ENCODE data around the gene PLEKHA5. TPM values are rescaled to one million over a fixed set of nuclear protein-coding genes. Genes with fewer than 3 reads are reported as not detected.
"Not testable (repeated sequence)": the region's sequence is repeated elsewhere in the genome, so short reads cannot be mapped to it uniquely, and the experiment has no call there.

PLEKHA5 gene
- total RNA-seq, 1 donor from 2014 or later = 30.2 TPM

GRCh38 chr12:19411234-19412204 lies 282.0 kb downstream of the PLEKHA5 start:
- H3K36me3 Mint-ChIP-seq (ENCODE audit: low read depth, unreplicated experiment) = no peaks in the 10 kb centered on the region

GRCh38 chr12:19412844-19413243 lies 283.3 kb downstream of the PLEKHA5 start:
- Mint-ChIP-seq H3K4me3 (ENCODE audit: unreplicated experiment) (no peak overlapping the region), H3K27me3 (ENCODE audit: unreplicated experiment) (peaks cover 1% of the 10 kb centered on the region), H3K27ac (ENCODE audit: unreplicated experiment) (no peak overlapping the region), H3K4me1 (ENCODE audit: unreplicated experiment) (peaks cover 23% of the 10 kb centered on the region), H3K9me3 (ENCODE audit: unreplicated experiment) (no peaks in the 10 kb centered on the region), H3K36me3 (ENCODE audit: low read depth, unreplicated experiment) (no peaks in the 10 kb centered on the region)
- TF ChIP-seq CTCF (IDR thresholded peaks at IDR 0.05; ENCODE audit: unreplicated experiment) = no peak
- DNase-seq (ENCODE audit: low spot score) = no peak

More at GRCh38 chr12:19411234-19412204, 282.0 kb downstream of the PLEKHA5 start:
- DNase-seq (ENCODE audit: low spot score) = no peak
- H3K4me1 Mint-ChIP-seq (ENCODE audit: unreplicated experiment) = peaks cover 23% of the 10 kb centered on the region
- no peaks in the 10 kb centered on the region for H3K9me3 Mint-ChIP-seq (ENCODE audit: unreplicated experiment)
- H3K27ac Mint-ChIP-seq (ENCODE audit: unreplicated experiment) = no peak overlapping the region
- TF ChIP-seq CTCF (IDR thresholded peaks at IDR 0.05; ENCODE audit: unreplicated experiment) = no peak
- peaks cover 1% of the 10 kb centered on the region for H3K27me3 Mint-ChIP-seq (ENCODE audit: unreplicated experiment)
- H3K4me3 Mint-ChIP-seq (ENCODE audit: unreplicated experiment) = no peak overlapping the region

GRCh38 chr12:19413582-19413981 lies 284.0 kb downstream of the PLEKHA5 start:
- not testable (repeated sequence) for H3K27ac Mint-ChIP-seq (ENCODE audit: unreplicated experiment); DNase-seq (ENCODE audit: low spot score); H3K27me3 Mint-ChIP-seq (ENCODE audit: unreplicated experiment); H3K4me3 Mint-ChIP-seq (ENCODE audit: unreplicated experiment); H3K36me3 Mint-ChIP-seq (ENCODE audit: low read depth, unreplicated experiment); H3K9me3 Mint-ChIP-seq (ENCODE audit: unreplicated experiment)
- H3K4me1 Mint-ChIP-seq (ENCODE audit: unreplicated experiment) = peaks cover 23% of the 10 kb centered on the region

- no peaks in the 10 kb centered on the region for H3K9me3 Mint-ChIP-seq (ENCODE audit: unreplicated experiment)
- no peak for TF ChIP-seq CTCF (IDR thresholded peaks at IDR 0.05; ENCODE audit: unreplicated experiment)
- H3K27me3 Mint-ChIP-seq (ENCODE audit: unreplicated experiment) = peaks cover 1% of the 10 kb centered on the region
- no peak for DNase-seq (ENCODE audit: low spot score)
- H3K4me1 Mint-ChIP-seq (ENCODE audit: unreplicated experiment) = peaks cover 9% of the 10 kb centered on the region
- H3K36me3 Mint-ChIP-seq (ENCODE audit: low read depth, unreplicated experiment) = no peaks in the 10 kb centered on the region
- no peak overlapping the region for H3K27ac Mint-ChIP-seq (ENCODE audit: unreplicated experiment)
- no peak overlapping the region for H3K4me3 Mint-ChIP-seq (ENCODE audit: unreplicated experiment)
Observed at GRCh38 chr12:19415563-19415962, 286.0 kb downstream of the PLEKHA5 start.

GRCh38 chr12:19419086-19419485 lies 289.6 kb downstream of the PLEKHA5 start:
- H3K27ac Mint-ChIP-seq (ENCODE audit: unreplicated experiment) = no peak overlapping the region

More at GRCh38 chr12:19419086-19419485, 289.6 kb downstream of the PLEKHA5 start:
- H3K36me3 Mint-ChIP-seq (ENCODE audit: low read depth, unreplicated experiment) = no peaks in the 10 kb centered on the region
- H3K27me3 Mint-ChIP-seq (ENCODE audit: unreplicated experiment) = no peaks in the 10 kb centered on the region
- no peaks in the 10 kb centered on the region for H3K4me1 Mint-ChIP-seq (ENCODE audit: unreplicated experiment)
- no peak for TF ChIP-seq CTCF (IDR thresholded peaks at IDR 0.05; ENCODE audit: unreplicated experiment)
- no peak for DNase-seq (ENCODE audit: low spot score)
- H3K4me3 Mint-ChIP-seq (ENCODE audit: unreplicated experiment) = no peak overlapping the region
- H3K9me3 Mint-ChIP-seq (ENCODE audit: unreplicated experiment) = no peaks in the 10 kb centered on the region

Data from endothelial cell (in vitro differentiated cells).